Stimulated activated effector memory CD8-positive, alpha-beta T cell treated with anti-CD3 and anti-CD28 coated beads, Interleukin-12 subunit alpha, Interleukin-12 subunit beta, amount 100 ng/mL, for 72 hours (primary cell): ENCODE data around the gene SDHAF2.
"Not testable (repeated sequence)": the region's sequence is repeated elsewhere in the genome, so short reads cannot be mapped to it uniquely, and the experiment has no call there.

Source experiments
- ATAC-seq: fragments of 150-1000 bp; cut with Tn5 transposase; 2 replicates; pipeline ENCODE4 v1.10.0; 2021
- DNase-seq, 2 donors: peaks; one replicate each; pipeline ENCODE4 v3.0.0; 2021 to 2022; ENCODE audit warnings: low spot score in 2 of 2
- H3K27ac Mint-ChIP-seq: one replicate; pipeline ENCODE4 v1.8.0; 2022; ENCODE audit warnings: mild to moderate bottlenecking, mixed read lengths
- H3K36me3 Mint-ChIP-seq: one replicate; pipeline ENCODE4 v1.8.0; 2022; ENCODE audit warnings: mild to moderate bottlenecking, mixed read lengths
- H3K4me1 Mint-ChIP-seq: one replicate; pipeline ENCODE4 v1.8.0; 2022; ENCODE audit warnings: mixed read lengths
- H3K4me3 Mint-ChIP-seq: one replicate; pipeline ENCODE4 v1.8.0; 2022; ENCODE audit warnings: mild to moderate bottlenecking, mixed read lengths
- H3K9me3 Mint-ChIP-seq: one replicate; pipeline ENCODE4 v1.8.0; 2022; ENCODE audit warnings: mixed read lengths

SDHAF2 gene

DNA sequence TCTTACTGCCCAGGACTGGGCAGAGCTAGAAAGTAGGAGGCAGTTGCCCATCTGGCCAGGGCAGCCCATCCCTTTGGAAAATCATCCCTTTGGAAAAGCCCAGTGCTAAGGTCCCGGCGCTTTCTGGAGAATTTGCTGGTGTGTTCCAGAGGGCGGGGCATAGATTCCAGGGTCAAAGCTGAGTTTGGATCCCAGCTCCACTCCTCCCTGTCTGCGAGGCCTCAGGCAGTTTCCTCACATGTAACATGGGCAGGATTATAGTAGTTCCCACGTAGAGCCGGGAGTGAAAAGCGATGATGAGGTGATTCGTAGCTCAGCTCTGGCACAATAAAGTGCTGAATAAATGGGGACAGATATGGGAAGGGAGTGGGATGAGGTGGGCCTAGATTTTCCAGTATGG lies 47.2 kb downstream of the SDHAF2 start:
- Mint-ChIP-seq H3K9me3 (no peaks in the 10 kb centered on the region), H3K4me1 (peaks cover 14% of the 10 kb centered on the region), H3K27ac (no peak overlapping the region)

DNA sequence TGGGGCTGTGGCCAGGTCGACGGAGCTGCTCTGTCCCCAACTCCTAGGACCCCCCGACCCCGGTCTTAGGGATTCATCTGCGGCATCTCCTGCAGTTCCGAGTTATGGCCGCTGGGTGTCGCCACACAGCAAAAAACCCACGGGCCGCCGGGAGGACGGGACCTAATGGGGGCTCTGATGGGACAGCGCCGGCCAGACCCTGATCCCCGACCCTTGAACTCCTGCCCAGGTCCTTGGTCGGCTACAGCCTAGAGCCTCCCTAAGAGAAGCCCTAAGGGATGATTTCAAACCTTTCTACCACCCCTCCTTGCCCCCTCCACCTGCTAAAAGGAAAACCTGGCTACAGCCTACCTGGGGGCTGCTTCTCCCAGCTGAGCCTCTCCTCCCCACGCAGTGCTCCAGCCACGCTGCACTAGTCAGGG lies 47.8 kb downstream of the SDHAF2 start:
- Mint-ChIP-seq H3K4me1 (peaks cover 14% of the 10 kb centered on the region), H3K36me3 (peaks cover 13% of the 10 kb centered on the region), H3K4me3 (no peak overlapping the region), H3K9me3 (no peaks in the 10 kb centered on the region), H3K27ac (peak overlapping the region; percentile 56)
- ATAC-seq: peak; percentile 31
- DNase-seq: peak; percentile 49 to 80

More for the DNA sequence above, 47.2 kb downstream of the SDHAF2 start:
- DNase-seq: no peak
- Mint-ChIP-seq H3K36me3 (peaks cover 13% of the 10 kb centered on the region), H3K4me3 (no peak overlapping the region)
- ATAC-seq: no peak

DNA sequence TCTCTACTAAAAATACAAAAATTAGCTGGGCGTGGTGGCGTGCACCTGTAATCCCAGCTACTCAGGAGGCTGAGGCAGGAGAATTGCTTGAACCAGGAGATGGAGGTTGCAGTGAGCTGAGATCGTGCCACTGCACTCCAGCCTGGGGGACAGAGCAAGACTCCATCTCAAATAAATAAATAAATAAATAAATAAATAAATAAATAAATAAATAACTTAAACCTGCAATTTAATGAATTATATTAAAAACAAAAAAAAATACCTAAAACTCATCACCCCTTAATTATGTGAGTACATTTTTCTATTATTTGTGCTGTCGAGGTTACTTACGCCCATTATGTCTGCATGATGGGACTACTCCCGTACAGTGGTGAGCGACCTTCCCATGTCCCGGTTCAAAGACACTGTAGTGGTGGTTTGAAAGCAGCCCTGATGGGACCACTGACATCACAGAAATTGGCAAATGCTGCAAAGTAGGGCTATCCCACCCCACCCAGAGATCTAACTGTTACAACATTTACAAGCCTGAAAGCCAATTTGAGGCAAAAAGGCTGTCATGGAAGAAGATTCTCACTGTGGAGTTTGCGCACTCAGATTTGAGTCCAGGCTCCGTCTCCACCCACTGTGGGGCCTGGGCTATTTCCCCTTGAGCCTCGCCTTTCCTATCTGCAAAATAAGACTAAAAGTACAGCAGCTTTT lies 49.6 kb downstream of the SDHAF2 start:
- DNase-seq, H3K9me3 Mint-ChIP-seq, H3K4me1 Mint-ChIP-seq, H3K4me3 Mint-ChIP-seq, ATAC-seq, H3K27ac Mint-ChIP-seq, H3K36me3 Mint-ChIP-seq: not testable (repeated sequence)

DNA sequence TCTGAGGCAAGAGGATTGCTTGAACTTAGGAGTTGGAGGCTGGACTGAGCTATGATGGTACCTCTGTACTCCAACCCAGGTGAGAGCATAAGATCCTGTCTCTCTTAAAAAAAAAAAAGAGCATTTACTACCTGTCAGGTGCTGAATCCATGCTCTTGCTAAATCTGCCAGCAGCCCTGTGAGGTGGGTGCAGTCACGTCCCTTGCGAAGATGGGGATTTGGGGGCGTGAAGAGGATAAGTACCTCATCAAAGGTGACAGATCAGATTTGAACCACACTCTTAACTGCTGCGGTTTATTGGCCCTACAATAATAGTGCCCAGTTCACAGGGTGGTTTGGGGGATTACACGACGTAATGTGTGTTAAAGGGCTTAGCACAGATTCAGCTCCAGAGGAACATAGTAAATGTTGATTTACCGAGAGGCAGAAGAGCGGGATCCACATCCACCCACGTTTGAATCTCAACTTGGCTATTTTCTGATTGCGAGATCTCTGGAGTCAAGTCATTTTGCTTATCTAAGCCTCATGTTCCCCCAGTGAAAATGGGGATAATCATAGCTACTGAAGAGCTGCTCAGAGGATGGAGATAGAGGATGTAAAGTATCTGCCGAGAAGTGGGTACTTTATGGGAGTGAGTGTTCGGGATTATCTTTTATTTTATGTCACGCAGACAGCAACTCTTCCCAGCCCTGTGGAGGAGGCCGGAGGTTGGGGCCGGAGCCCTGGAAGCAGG lies 50.5 kb downstream of the SDHAF2 start:
- Mint-ChIP-seq H3K4me3 (no peak overlapping the region), H3K4me1 (peaks cover 7% of the 10 kb centered on the region), H3K9me3 (no peaks in the 10 kb centered on the region), H3K27ac (no peak overlapping the region), H3K36me3 (peaks cover 5% of the 10 kb centered on the region)
- DNase-seq: no peak
- ATAC-seq: no peak

DNA sequence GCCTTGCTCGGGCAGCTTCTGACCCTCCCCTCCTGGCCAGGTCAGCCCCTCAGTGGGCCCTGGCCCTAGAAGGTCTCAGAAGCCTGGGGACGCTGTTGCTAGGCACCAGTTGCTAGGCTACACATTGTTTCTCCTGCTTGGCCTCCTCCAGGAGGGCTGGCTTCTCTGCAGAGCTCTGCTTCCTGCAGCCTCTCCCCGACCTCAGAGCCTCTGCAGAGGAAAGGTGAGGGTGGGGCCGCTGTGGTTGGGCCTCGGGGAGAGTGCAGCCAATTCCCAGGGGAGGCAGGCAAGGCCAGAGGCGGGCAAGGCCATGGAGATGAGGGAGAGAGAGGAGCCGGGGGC lies 51.0 kb downstream of the SDHAF2 start:
- Mint-ChIP-seq H3K27ac (no peak overlapping the region), H3K9me3 (no peaks in the 10 kb centered on the region), H3K4me3 (no peak overlapping the region), H3K4me1 (peaks cover 7% of the 10 kb centered on the region), H3K36me3 (peaks cover 5% of the 10 kb centered on the region)
- DNase-seq: no peak
- no peak for ATAC-seq

DNA sequence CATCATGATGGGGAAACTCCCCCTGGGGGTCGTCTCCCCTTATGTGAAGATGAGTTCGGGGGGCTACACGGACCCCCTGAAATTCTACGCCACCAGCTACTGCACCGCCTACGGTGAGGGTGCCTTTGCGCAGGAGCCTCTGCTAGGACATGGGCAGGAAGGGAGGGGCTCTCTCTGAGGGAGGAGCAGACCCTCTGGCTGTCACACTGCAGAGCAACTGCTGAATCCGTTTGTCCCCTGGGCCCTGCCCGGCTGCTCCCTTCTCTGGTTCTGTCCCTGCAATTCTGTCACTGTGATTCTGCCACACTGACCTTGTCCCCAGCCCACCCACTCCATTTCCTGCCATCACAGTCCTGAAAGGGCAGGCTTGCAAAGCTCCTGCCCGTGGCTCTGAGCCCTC lies 51.9 kb downstream of the SDHAF2 start:
- H3K9me3 Mint-ChIP-seq: no peaks in the 10 kb centered on the region
- H3K36me3 Mint-ChIP-seq: peaks cover 5% of the 10 kb centered on the region
- no peak for DNase-seq
- H3K4me3 Mint-ChIP-seq: no peak overlapping the region
- ATAC-seq: no peak
- peaks cover 7% of the 10 kb centered on the region for H3K4me1 Mint-ChIP-seq
- no peak overlapping the region for H3K27ac Mint-ChIP-seq

DNA sequence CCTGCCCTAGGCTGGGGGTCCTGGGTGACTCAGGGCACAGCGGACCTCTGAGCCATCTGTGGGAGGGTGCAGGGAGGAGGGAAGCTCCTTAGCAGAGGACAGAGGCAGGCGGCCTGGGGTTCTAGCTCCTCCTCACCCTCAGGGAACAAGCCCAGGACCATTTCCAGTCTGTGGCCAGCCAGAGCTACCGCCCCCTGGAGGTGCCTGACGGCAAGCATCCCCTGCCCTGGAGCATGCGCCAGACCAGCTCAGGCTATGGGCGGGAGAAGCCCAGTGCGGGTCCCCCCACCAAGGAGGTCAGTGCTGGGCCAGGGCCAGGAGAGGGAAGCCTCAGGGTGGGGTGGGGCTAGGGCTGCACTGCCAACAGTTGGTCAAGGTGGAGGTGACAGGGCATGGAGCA lies 52.6 kb downstream of the SDHAF2 start:
- no peaks in the 10 kb centered on the region for H3K9me3 Mint-ChIP-seq
- H3K4me1 Mint-ChIP-seq: peaks cover 7% of the 10 kb centered on the region
- H3K27ac Mint-ChIP-seq: no peak overlapping the region
- ATAC-seq (peak; percentile 52), DNase-seq (peak; percentile 18 to 57)
- peaks cover 5% of the 10 kb centered on the region for H3K36me3 Mint-ChIP-seq
- H3K4me3 Mint-ChIP-seq: no peak overlapping the region

DNA sequence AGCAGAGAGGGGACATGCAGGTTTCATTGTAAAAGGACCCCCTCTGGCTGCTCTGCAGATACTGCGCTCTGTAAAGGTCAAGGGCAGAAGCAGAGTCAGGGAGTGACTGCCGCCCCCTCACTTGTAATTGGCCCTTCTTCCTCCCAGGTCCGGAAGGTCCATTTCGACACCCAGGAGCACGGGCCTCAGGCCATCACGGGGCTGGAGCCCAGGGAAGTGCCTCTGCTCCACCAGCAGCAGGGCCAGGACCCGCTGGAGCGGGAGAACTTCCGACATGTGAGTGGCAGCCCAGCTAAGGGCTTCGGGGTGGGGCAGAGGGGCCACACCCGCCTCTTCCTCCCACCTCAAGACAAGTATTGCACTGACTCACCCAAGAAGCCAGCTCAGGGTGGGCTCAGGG lies 54.6 kb downstream of the SDHAF2 start:
- no peak overlapping the region for H3K4me3 Mint-ChIP-seq
- ATAC-seq (no peak), DNase-seq (no peak)
- H3K9me3 Mint-ChIP-seq: no peaks in the 10 kb centered on the region
- H3K27ac Mint-ChIP-seq: no peak overlapping the region
- peaks cover 4% of the 10 kb centered on the region for H3K4me1 Mint-ChIP-seq
- H3K36me3 Mint-ChIP-seq: no peaks in the 10 kb centered on the region

DNA sequence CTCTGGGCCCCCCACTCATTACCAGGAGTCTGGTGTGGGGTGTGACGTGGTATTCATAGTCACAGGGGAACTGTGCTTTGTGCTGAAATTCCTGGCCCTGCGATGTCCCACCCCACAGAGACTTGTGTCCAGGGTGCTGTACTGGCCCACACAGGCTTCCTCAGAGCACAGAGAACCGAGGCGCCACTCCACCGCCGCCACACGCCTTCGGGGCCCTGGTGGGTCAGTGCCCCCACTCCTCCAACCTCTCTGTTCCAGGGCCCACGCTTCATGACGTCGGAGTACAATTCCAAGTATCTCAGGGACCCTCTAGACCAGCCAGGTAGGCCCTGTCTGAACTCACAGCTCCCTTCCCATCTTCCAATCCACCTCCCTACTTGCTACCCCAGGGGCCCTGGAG lies 55.2 kb downstream of the SDHAF2 start:
- no peak for ATAC-seq
- Mint-ChIP-seq H3K4me3 (no peak overlapping the region), H3K27ac (no peak overlapping the region), H3K9me3 (no peaks in the 10 kb centered on the region), H3K4me1 (peaks cover 4% of the 10 kb centered on the region), H3K36me3 (no peaks in the 10 kb centered on the region)
- no peak for DNase-seq

DNA sequence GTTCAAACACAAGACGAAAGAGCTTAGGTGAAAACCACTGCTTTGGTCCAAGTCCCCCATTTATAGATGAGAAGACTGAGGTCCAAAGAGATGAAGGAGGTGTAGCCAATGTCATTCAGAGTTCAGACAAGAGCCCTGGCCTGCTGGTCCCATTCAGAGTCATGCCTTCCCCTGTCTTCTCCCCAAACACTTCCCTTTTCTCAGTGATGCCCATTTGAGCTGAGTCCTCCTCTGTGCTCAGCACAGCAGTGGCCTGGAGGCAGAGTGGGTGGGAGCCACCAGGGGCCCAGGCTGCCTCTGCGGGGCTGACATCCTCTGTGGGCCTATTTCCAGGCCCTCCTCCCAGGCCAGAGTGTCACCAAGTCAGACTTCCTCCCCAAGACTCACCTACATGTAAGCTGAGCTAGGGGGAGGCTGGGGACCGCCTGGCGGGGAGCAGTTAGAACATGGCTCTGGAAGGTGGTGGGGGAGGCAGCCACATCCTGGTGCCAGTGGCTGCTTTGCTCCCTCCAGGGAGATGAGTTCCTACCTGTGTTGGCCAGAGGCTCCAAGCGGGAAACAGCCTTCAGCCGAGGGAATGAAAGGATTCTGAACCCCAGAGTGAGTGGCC lies 56.2 kb downstream of the SDHAF2 start:
- DNase-seq: no peak

DNA sequence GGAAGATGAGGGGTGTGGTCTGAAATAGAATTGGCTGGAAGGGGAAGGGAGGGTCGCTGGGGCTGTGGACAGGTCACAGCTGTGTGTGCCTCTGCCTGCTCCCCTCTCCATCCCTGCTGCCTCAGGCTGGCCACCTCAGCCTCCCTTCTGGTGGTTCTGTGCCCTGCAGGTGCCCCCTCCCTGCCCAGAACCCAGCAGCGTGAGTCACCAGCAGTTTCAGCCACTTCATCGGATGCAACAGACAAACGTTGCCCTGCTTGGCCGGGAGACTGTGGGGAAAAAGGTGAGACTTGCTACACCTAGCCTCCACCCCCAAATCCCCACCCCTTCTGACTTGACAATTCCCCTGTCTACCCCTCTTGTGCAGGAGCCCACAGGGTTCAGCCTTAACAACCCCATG lies 56.9 kb downstream of the SDHAF2 start:
- ATAC-seq (no peak), DNase-seq (no peak)
- H3K27ac Mint-ChIP-seq: no peak overlapping the region
- H3K36me3 Mint-ChIP-seq: no peaks in the 10 kb centered on the region
- peaks cover 4% of the 10 kb centered on the region for H3K4me1 Mint-ChIP-seq
- no peaks in the 10 kb centered on the region for H3K9me3 Mint-ChIP-seq
- no peak overlapping the region for H3K4me3 Mint-ChIP-seq

More for the DNA sequence above, 56.2 kb downstream of the SDHAF2 start:
- ATAC-seq: no peak
- Mint-ChIP-seq H3K4me1 (peaks cover 4% of the 10 kb centered on the region), H3K27ac (no peak overlapping the region), H3K9me3 (no peaks in the 10 kb centered on the region), H3K4me3 (no peak overlapping the region), H3K36me3 (no peaks in the 10 kb centered on the region)

DNA sequence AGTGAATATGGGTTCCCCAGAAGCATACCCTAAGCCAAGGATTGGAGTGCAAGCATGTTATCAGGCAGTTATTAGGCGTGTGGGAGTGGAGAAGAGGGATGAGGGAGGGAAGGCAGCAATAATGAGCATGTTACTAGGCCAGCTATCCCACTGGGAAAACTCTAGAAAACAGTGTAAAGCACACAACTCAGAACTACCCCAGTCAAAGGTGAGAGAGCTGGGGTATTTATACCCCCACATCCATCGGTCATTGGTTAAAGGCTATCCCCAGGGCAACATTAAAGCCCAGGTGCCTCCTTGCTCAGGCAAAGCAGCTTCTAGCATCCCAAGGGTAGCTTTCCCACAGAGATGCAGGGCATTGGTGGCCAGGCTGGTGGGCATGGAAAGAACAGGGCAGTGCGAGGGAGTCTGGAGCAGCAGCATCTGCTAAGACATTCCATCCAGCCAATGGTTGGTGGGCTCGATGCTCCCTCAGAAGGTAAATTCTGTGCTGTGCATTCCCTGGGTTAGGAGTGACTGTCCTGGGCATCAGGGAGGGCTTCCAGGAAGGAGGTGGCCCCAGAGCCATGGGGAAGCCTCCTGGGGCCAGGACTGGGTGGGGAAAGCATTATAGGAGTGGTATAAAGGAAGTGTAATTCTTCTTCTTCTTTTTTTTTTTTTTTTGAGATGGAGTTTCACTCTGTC lies 57.6 kb downstream of the SDHAF2 start:
- no peak overlapping the region for H3K27ac Mint-ChIP-seq
- no peaks in the 10 kb centered on the region for H3K9me3 Mint-ChIP-seq
- peaks cover 4% of the 10 kb centered on the region for H3K4me1 Mint-ChIP-seq
- DNase-seq (no peak), ATAC-seq (no peak)
- H3K4me3 Mint-ChIP-seq: no peak overlapping the region
- H3K36me3 Mint-ChIP-seq: no peaks in the 10 kb centered on the region

DNA sequence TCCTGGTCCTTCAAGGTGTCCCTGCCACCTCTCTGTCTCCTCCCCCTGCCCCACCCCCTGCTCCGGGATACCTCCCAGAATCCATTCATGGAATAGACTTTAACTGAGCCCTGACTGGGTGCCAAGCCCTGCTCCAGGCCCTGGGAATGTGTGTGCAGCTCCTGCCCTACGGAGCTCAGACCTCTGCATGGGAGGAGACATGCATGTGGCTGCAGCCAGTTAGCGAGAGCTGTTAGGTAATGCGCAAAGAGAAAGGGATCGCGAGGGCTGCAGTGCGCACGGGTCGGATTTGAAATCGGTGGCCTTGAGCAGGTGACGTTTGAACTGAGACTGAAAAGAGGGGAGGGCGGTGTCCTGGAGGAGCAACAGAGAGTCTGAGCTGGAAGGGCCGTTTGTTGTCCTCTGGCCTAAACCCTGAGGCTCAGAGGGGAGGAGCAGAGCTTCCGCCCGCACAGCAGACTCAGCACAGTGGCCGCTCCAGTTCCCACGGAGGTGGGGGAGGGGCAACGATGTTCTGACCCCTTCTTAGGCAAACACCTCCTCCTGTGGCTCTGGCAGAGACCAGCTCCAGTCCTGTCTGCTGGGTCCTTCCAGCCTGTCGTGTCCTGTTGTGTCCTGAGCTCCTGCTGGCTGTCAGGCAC lies 58.8 kb downstream of the SDHAF2 start:
- H3K4me3 Mint-ChIP-seq: no peak overlapping the region
- DNase-seq: no peak
- no peaks in the 10 kb centered on the region for H3K9me3 Mint-ChIP-seq
- peaks cover 4% of the 10 kb centered on the region for H3K4me1 Mint-ChIP-seq
- H3K27ac Mint-ChIP-seq: no peak overlapping the region
- no peak for ATAC-seq
- no peaks in the 10 kb centered on the region for H3K36me3 Mint-ChIP-seq

DNA sequence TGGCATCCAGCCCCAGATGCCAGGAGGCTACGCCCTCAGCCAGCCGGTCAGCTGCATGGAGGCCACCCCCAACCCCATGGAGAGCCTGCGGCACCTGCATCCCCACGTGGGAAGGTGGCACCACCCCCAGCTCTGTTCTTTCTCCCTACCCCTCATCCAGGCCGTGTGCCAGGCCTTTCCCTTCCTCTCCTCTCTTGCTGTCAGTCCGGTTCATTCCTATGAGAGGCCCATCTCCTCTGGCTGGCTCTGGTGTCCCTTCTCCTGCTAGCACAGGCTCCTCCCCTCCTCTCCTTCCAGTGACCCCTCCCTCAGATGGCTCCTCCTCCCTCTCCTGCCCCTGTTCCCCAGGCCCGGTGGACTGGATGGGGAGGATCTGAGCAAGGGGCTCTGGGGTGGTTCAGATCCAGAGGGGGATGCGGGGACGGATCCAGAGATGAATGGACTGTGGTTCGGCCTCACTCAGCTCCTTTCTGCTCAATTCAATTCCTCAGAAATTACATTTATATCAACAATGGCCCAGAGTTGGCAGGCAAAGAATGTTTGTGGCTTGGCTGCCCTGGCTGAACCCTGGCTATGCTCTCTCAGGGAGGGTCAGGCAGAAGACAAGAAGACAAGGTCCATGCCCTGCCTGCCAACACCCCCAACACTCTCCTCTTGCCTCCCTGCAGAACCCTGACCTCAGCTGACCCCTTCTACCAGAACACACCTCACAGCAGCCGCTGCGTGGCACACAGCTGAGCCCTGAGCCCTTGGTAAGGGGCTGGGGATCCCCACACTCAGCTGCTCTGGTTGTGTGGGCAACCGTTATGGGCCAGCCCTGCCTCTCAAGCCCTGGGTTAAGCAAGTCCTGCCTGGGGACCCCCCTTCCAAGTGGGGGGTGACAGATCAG lies 60.2 kb downstream of the SDHAF2 start:
- Mint-ChIP-seq H3K9me3 (no peaks in the 10 kb centered on the region), H3K36me3 (no peaks in the 10 kb centered on the region), H3K27ac (no peak overlapping the region), H3K4me3 (no peak overlapping the region), H3K4me1 (peaks cover 4% of the 10 kb centered on the region)
- no peak for DNase-seq
- no peak for ATAC-seq
